ENCODE measurements around the gene ADAM19. TPM values are rescaled to one million over a fixed set of nuclear protein-coding genes. Genes with fewer than 3 reads are reported as not detected.
A peak's percentile ranks its signal among the peaks of the same experiment; 100 is the strongest.
"Not testable (repeated sequence)": the region's sequence is repeated elsewhere in the genome, so short reads cannot be mapped to it uniquely, and the experiment has no call there.

Gene ADAM19
- total and polyA plus RNA-seq, 9 donors = 1.6 to 11.6 (median 3.0) TPM

- intact Hi-C loops (cut with DNase I) = loop anchor here in 3 of 4 donors (5.0 to 10.0 kb wide), 2 partner anchors 281 to 283 kb away; no protein-coding TSS in a partner anchor
- no peaks in the 10 kb centered on the region for H3K9me3 ChIP-seq
- 85 to 96% (median 92%) methylated on average over 4 of the region's 4 CpGs for WGBS, 3 donors
- no peaks in the 10 kb centered on the region for H3K27me3 ChIP-seq
- H3K36me3 ChIP-seq = no peaks in the 10 kb centered on the region
- no peak overlapping the region for H3K4me3 ChIP-seq
- no peaks in the 10 kb centered on the region for H3K4me1 ChIP-seq (ENCODE audit: insufficient read depth)
- TF ChIP-seq POLR2A (IDR thresholded peaks at IDR 0.05) (no peak), CTCF (IDR thresholded peaks at IDR 0.05) (no peak), EP300 (IDR thresholded peaks at IDR 0.05) (no peak)
- H3K27ac ChIP-seq = no peak overlapping the region
- DNase-seq = no peak
Measured at GRCh38 chr5:157434096-157434495, 141.5 kb downstream of the ADAM19 start.

- H3K27me3 ChIP-seq = no peaks in the 10 kb centered on the region
- H3K9me3 ChIP-seq = no peaks in the 10 kb centered on the region
- 30 to 40% (median 31%) methylated on average over 4 of the region's 4 CpGs for WGBS, 3 donors
- H3K4me3 ChIP-seq = no peak overlapping the region
- no peak for DNase-seq
- H3K4me1 ChIP-seq (ENCODE audit: insufficient read depth) = no peaks in the 10 kb centered on the region
- no peak for TF ChIP-seq EP300 (IDR thresholded peaks at IDR 0.05)
- peak in 1 of 3 donors; percentile 48 for TF ChIP-seq CTCF (IDR thresholded peaks at IDR 0.05)
- H3K27ac ChIP-seq = no peak overlapping the region
- H3K36me3 ChIP-seq = no peaks in the 10 kb centered on the region
- intact Hi-C loops (cut with DNase I) = loop anchor here (2.0 to 10.0 kb wide), 3 partner anchors 283 to 287 kb away; no protein-coding TSS in a partner anchor
Measured at GRCh38 chr5:157431544-157432200, 143.9 kb downstream of the ADAM19 start.

- WGBS, 3 donors = 91 to 95% (median 93%) methylated on average over 5 of the region's 5 CpGs
Measured at GRCh38 chr5:157429920-157430319, 145.7 kb downstream of the ADAM19 start.

More at GRCh38 chr5:157429920-157430319, 145.7 kb downstream of the ADAM19 start:
- not testable (repeated sequence) for H3K27me3 ChIP-seq; H3K9me3 ChIP-seq; DNase-seq; H3K27ac ChIP-seq; H3K4me1 ChIP-seq (ENCODE audit: insufficient read depth); H3K36me3 ChIP-seq; H3K4me3 ChIP-seq
- intact Hi-C loops (cut with DNase I) = loop anchor here (2.0 to 10.0 kb wide), 3 partner anchors 285 to 289 kb away; no protein-coding TSS in a partner anchor

Small RNA genes lying within 50 kb of the gene (small RNA-seq; reads per million reads assigned to genes)
- gene RNU6-390P = not detected

Other genes with a start within 250 kb of the ADAM19 start
- under 1 TPM in 1 of 7 donors, not detected in 6; 0.80 TPM for gene NIPAL4, start 115.6 kb downstream of the ADAM19 start, total RNA-seq
- not detected for gene NIPAL4, start 115.6 kb downstream of the ADAM19 start, polyA plus RNA-seq
- gene SOX30, start 76.7 kb upstream of the ADAM19 start, total RNA-seq = under 1 TPM in 3 of 7 donors, not detected in 4; 0.11 to 0.12 (median 0.12) TPM
- under 1 TPM; 0.11 to 0.15 TPM for gene SOX30, start 76.7 kb upstream of the ADAM19 start, polyA plus RNA-seq
- gene C5orf52, start 95.8 kb upstream of the ADAM19 start, total RNA-seq = not detected
- gene C5orf52, start 95.8 kb upstream of the ADAM19 start, polyA plus RNA-seq = not detected
- gene THG1L, start 155.6 kb upstream of the ADAM19 start, total RNA-seq = 10 to 100 TPM in 6 of 7 donors, 1 to 10 TPM in 1; 8.9 to 16.5 (median 14.3) TPM
- gene THG1L, start 155.6 kb upstream of the ADAM19 start, polyA plus RNA-seq = 10 to 100 TPM; 11.4 to 23.6 TPM
- 1 to 10 TPM; 2.4 to 6.0 (median 5.1) TPM for gene LSM11, start 167.9 kb upstream of the ADAM19 start, total RNA-seq
- 1 to 10 TPM; 2.9 to 5.5 TPM for gene LSM11, start 167.9 kb upstream of the ADAM19 start, polyA plus RNA-seq

Data from ovary (tissue), 9 donors.